ENCODE data around the gene CAMK2N2.

CAMK2N2 gene

GRCh38 chr3:184299488-184300377 lies 38.4 kb upstream of the CAMK2N2 start:
- peak; percentile 65 for DNase-seq (ENCODE audit: low read depth)
- TF ChIP-seq, protein P1, sequence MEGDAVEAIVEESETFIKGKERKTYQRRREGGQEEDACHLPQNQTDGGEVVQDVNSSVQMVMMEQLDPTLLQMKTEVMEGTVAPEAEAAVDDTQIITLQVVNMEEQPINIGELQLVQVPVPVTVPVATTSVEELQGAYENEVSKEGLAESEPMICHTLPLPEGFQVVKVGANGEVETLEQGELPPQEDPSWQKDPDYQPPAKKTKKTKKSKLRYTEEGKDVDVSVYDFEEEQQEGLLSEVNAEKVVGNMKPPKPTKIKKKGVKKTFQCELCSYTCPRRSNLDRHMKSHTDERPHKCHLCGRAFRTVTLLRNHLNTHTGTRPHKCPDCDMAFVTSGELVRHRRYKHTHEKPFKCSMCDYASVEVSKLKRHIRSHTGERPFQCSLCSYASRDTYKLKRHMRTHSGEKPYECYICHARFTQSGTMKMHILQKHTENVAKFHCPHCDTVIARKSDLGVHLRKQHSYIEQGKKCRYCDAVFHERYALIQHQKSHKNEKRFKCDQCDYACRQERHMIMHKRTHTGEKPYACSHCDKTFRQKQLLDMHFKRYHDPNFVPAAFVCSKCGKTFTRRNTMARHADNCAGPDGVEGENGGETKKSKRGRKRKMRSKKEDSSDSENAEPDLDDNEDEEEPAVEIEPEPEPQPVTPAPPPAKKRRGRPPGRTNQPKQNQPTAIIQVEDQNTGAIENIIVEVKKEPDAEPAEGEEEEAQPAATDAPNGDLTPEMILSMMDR (conservative IDR thresholded peaks at IDR 0.05; ENCODE audit: control insufficient read depth, insufficient read depth, low read depth, low read length) = no peak

DNA sequence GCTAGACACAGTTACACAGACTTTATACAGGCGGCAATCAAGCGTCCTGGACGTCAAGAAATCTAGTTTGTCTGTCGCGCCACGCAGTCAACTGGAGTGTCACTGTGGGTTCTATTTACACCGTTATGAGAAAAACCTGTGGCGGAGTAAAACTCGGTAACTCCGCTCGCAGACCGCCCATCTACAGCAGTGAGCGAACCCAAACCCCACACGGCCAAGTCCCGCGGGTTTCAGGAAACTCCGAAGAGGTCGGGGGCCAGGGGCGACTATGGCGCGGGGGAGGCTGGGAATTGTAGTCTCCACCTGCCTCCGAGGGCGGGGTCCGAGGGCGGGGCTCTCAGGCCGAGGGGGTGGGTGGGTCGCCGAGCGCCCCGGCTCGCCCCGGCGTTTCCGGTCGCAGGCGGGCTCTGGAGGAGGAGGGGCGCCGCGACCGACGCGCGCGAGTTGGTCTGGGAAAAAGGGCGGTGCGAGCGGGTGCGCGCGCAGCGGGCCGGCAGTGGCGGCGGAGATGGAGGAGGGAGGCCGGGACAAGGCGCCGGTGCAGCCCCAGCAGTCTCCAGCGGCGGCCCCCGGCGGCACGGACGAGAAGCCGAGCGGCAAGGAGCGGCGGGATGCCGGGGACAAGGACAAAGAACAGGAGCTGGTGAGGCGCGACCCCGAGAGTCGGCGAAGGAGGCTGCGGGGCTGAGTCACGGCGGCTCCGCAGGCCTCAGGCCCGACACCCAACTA lies 37.6 kb upstream of the CAMK2N2 start, which contains the start of gene PSMD2:
Gene PSMD2 (plus strand): TSS at position 483 of the 729 bp plus-strand sequence. CDS start 26 bp downstream, at position 509.
- peak; percentile 93 for DNase-seq (ENCODE audit: low read depth)
- TF ChIP-seq, protein P1 (conservative IDR thresholded peaks at IDR 0.05; ENCODE audit: control insufficient read depth, insufficient read depth, low read depth, low read length) = no peak
- H3K4me3 ChIP-seq (ENCODE audit: control insufficient read depth, low read depth, low read length) = peak within 1 kb of the TSS; percentile 98

More at GRCh38 chr3:184299488-184300377, 38.4 kb upstream of the CAMK2N2 start:
- peak overlapping the region; percentile 98 for H3K4me3 ChIP-seq (ENCODE audit: control insufficient read depth, low read depth, low read length)

DNA sequence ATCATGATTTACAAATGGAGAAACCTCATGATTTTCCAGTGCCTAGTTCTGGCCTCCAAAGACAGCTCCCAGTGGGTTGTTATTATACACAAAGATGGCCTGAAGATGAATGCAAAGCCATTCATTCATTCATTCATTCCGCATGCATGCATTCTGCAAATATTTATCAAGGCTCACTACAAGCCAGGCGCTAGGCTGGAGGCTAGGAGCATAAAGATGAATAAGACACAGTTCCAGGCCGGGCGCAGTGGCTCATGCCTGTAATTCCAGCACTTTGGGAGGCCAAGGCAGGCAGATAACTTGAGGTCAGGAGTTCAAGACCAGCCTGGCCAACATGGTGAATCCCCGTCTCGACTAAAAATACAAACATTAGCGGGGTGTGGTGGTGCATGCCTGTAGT lies 35.3 kb upstream of the CAMK2N2 start:
- TF ChIP-seq, protein P1 (conservative IDR thresholded peaks at IDR 0.05; ENCODE audit: control insufficient read depth, insufficient read depth, low read depth, low read length) = no peak
- no peak for DNase-seq (ENCODE audit: low read depth)

GRCh38 chr3:184295771-184296170 lies 34.4 kb upstream of the CAMK2N2 start:
- TF ChIP-seq, protein P1 (conservative IDR thresholded peaks at IDR 0.05; ENCODE audit: control insufficient read depth, insufficient read depth, low read depth, low read length) = no peak
- H3K4me3 ChIP-seq (ENCODE audit: control insufficient read depth, low read depth, low read length) = no peak overlapping the region
- DNase-seq (ENCODE audit: low read depth) = no peak

More for the DNA sequence above, 35.3 kb upstream of the CAMK2N2 start:
- H3K4me3 ChIP-seq (ENCODE audit: control insufficient read depth, low read depth, low read length) = no peak overlapping the region

DNA sequence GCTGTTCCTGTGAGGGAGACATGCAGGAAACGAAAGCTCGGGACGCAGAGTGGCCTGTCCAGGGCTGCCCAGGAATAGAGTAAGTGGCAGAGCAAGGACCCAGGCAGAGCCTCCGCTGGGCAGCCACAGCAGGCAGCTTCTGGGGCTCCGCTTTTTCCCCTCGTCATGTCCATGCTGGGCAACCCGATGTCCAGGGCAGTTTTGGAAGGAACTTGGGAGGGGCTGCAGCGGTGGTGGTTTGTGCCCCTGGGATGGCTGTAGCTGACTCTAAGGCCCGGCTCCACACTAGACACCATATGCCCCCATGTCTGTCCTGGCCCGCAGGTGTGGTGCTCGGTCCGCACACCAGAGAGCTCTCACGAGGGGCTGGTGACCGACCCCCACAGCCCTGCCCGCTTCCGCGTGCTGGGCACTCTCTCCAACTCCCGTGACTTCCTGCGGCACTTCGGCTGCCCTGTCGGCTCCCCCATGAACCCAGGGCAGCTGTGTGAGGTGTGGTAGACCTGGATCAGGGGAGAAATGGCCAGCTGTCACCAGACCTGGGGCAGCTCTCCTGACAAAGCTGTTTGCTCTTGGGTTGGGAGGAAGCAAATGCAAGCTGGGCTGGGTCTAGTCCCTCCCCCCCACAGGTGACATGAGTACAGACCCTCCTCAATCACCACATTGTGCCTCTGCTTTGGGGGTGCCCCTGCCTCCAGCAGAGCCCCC lies 30.5 kb upstream of the CAMK2N2 start:
- no peak overlapping the region for H3K4me3 ChIP-seq (ENCODE audit: control insufficient read depth, low read depth, low read length)
- TF ChIP-seq, protein P1 (conservative IDR thresholded peaks at IDR 0.05; ENCODE audit: control insufficient read depth, insufficient read depth, low read depth, low read length) = no peak
- DNase-seq (ENCODE audit: low read depth) = no peak

DNA sequence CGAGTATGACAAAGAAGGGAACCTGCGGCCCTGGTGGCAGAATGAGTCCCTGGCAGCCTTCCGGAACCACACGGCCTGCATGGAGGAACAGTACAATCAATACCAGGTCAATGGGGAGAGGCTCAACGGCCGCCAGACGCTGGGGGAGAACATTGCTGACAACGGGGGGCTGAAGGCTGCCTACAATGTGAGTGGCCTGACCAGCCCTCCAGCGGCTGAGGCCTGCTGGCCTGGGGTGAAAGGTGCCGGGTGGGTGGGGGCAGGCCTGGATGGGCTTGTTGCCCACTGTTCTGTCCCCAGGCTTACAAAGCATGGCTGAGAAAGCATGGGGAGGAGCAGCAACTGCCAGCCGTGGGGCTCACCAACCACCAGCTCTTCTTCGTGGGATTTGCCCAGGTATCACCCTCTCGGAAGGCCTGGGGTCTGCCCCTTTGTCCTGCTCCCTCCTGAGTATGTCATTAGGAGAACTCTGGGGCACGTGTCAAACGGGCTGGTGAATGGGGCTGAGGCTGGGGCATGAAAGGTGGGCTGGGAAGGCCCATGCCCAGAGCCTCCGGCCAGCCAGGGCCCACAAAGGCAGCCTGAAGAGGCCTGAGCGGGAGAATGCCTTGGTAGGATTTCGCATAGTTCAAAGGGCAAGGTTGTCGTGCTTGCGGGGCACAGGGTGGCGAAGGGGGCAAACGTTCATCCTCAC lies 29.8 kb upstream of the CAMK2N2 start:
- DNase-seq (ENCODE audit: low read depth) = no peak
- H3K4me3 ChIP-seq (ENCODE audit: control insufficient read depth, low read depth, low read length) = no peak overlapping the region
- TF ChIP-seq, protein P1 (conservative IDR thresholded peaks at IDR 0.05; ENCODE audit: control insufficient read depth, insufficient read depth, low read depth, low read length) = no peak

Measured in fibroblast of mammary gland (primary cell).